ENCODE results near the gene LYRM4. TPM values are rescaled to one million over a fixed set of nuclear protein-coding genes. Genes with fewer than 3 reads are reported as not detected.

LYRM4 gene
- total RNA-seq, 1 experiment from 2014 or later = 36.5 TPM

DNA sequence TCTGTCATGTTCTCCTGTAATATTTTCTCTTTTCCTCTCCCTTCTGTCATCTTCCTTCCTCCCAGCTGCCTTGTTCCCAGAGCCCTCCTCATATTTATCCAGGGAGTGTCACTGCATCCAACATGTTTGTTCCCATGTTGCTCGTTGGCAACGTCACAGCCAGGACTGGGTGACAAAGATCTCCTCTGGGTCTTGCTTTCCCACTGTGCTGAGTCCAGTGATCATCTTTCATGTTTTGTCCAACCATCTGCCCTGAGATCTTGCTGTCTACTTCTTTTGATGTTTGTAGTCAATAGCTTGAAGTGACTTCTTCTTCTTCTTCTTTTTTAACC lies 27.2 kb upstream of the LYRM4 start:
- no peak overlapping the region for H3K27ac ChIP-seq
- no peak overlapping the region for H3K4me3 ChIP-seq
- no peaks in the 10 kb centered on the region for H3K9me3 ChIP-seq (replicated peaks)
- no peaks in the 10 kb centered on the region for H3K27me3 ChIP-seq
- H3K36me3 ChIP-seq = no peaks in the 10 kb centered on the region
- DNase-seq = no peak
- peaks cover 9% of the 10 kb centered on the region for H3K4me1 ChIP-seq

DNA sequence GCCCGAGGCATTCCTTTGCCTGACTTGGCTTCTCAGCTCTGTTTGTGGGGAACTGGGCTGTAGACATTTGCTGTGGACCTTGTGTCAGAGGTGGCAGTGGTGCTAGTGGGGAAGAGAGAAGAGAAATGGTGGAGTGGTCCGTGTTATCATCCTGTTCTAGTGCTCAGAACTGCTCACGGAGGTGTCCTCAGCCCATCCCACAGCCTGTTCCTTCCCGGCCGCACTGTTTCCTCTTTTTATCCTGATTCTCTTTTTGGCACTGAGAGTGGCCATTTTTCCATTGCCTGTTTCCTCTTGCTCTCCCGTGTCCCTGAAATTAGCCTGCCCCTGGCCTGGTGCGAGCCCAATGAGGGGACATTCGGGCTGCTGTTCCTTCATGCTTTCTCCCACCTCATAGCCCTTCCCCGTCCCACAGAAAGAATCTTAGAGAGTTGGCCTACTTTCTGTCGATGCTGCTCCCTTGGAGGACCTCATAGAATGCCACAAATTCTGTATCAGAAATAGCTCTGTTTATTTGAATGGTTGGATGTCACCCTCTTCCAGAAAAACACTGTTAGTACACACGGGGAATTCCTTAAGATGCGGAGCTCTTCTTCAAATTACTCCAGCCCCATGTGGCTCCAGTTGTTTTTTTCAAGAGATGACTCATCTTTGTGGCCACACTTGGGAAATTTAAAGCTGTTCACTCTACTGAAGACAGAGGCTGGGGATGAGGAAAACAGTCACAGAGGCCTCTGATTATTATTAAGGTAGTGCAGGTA lies 26.6 kb upstream of the LYRM4 start:
- DNase-seq = peak in 1 of 2 experiments; percentile 43
- no peak overlapping the region for H3K4me3 ChIP-seq
- H3K36me3 ChIP-seq = no peaks in the 10 kb centered on the region
- H3K4me1 ChIP-seq = peaks cover 9% of the 10 kb centered on the region
- no peaks in the 10 kb centered on the region for H3K9me3 ChIP-seq (replicated peaks)
- H3K27me3 ChIP-seq = no peaks in the 10 kb centered on the region
- H3K27ac ChIP-seq = no peak overlapping the region

DNA sequence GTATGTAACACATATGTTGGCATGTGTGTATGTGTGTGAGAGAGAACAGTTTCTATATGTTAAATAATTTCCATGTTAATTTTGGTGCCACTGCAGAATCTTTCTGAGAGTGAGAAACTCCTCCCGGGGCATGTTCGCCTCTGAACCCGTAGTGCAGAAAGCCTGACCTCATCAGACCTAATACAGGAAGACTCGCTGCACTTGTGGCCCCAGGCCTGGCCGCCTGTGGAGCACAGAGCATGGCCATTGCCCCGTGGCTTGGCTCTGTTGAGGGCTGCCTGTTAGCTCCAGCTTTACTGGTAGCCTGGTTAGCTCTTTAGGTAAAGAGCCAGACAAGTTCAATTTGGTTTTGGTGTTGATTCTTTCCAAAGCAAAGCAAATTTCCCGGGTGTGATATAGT lies 26.0 kb upstream of the LYRM4 start:
- H3K27ac ChIP-seq = no peak overlapping the region
- H3K9me3 ChIP-seq (replicated peaks) = no peaks in the 10 kb centered on the region
- H3K27me3 ChIP-seq = no peaks in the 10 kb centered on the region
- peaks cover 9% of the 10 kb centered on the region for H3K4me1 ChIP-seq
- no peak overlapping the region for H3K4me3 ChIP-seq
- no peaks in the 10 kb centered on the region for H3K36me3 ChIP-seq
- no peak for DNase-seq

DNA sequence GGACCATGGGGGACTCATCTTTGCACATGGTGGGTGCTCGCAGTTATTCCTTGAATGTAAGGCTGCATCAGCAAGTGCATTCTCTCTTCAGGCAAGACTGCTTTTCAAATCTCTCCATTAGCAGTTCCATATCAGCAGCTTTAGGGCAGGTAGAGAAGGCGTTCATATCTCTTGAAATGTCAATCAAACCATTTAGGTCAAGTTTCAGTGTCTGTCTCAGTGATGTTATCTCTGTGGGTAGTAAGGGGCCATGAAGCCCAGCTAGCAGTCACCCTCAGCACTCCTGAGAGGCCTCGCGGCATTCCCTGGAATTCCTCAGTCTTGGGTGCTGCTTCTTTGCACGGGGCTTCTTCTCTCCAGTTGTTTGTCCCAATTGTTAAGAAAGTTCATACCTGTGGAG lies 24.8 kb upstream of the LYRM4 start:
- Histone ChIP-seq H3K4me1 (peaks cover 9% of the 10 kb centered on the region), H3K9me3 (replicated peaks) (no peaks in the 10 kb centered on the region), H3K4me3 (no peak overlapping the region), H3K36me3 (no peaks in the 10 kb centered on the region), H3K27ac (no peak overlapping the region), H3K27me3 (no peaks in the 10 kb centered on the region)
- no peak for DNase-seq

DNA sequence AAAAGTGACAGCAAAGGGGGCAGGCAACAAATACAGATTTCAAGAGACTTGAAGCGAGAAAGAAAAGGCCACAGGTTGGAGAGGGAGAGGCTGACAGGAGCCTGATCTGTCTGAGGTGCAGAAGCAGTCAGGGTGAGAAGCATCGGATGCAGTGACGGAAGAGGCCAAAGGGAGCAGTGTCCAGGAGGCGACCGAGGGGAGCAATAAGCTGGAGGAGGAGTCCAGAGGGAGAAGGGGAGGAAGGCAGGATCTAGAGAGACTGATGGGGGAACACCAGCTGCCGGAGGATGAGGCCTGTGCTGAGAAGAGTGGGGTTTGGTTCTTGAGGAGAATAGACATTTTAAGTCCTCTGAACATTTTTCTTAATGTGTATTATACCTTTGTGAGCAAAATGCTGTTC lies 24.3 kb upstream of the LYRM4 start:
- no peaks in the 10 kb centered on the region for H3K36me3 ChIP-seq
- no peak overlapping the region for H3K27ac ChIP-seq
- no peaks in the 10 kb centered on the region for H3K27me3 ChIP-seq
- peaks cover 9% of the 10 kb centered on the region for H3K4me1 ChIP-seq
- DNase-seq = no peak
- no peaks in the 10 kb centered on the region for H3K9me3 ChIP-seq (replicated peaks)
- H3K4me3 ChIP-seq = no peak overlapping the region

DNA sequence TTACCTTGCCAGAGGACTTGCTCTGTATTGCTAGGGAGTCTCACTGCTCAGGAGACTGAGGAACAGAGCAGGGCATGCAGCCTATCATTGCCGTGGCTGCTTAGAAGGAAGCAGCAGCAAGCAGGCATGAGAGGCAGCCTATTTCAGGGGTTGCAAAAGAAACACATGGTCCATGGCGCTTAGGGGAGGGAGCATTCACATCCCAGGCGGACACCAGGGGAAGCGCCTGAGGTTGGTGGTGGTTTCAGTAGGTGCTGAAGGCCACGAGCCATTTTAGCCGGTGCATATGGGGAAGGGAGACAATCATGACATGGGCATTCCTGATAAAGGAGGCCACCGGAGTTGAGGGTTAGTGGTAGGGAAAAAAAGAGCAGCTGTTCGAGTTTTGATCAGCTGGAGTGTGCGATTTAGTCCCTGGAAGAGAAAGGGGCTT lies 21.5 kb upstream of the LYRM4 start:
- H3K36me3 ChIP-seq = no peaks in the 10 kb centered on the region
- no peaks in the 10 kb centered on the region for H3K27me3 ChIP-seq
- DNase-seq = no peak
- H3K4me1 ChIP-seq = no peaks in the 10 kb centered on the region; the same call in 1 of the 2 replicates
- no peaks in the 10 kb centered on the region for H3K9me3 ChIP-seq (replicated peaks)
- H3K27ac ChIP-seq = no peak overlapping the region
- H3K4me3 ChIP-seq = no peak overlapping the region

DNA sequence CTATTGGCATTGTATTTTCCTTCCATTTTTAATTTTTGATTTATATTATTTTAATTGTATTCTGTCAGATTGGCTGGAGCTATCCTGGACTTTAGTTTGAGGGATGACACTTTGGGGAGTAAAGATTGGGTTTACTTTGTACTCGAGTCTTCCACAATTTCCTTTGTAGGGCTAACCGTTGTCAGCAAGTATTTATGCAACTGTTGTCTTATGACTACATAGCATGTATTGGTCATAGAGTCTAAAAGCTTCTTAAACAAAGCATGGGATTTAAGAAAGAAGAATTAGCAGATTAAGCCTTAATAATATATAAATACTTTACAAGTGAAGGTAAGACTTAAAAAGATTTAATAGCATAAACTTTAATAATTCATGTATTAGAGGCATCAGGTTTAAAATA lies 20.2 kb upstream of the LYRM4 start:
- no peaks in the 10 kb centered on the region for H3K27me3 ChIP-seq
- no peaks in the 10 kb centered on the region for H3K4me1 ChIP-seq
- no peaks in the 10 kb centered on the region for H3K36me3 ChIP-seq
- DNase-seq = no peak
- H3K4me3 ChIP-seq = no peak overlapping the region
- H3K9me3 ChIP-seq (replicated peaks) = no peaks in the 10 kb centered on the region
- no peak overlapping the region for H3K27ac ChIP-seq

DNA sequence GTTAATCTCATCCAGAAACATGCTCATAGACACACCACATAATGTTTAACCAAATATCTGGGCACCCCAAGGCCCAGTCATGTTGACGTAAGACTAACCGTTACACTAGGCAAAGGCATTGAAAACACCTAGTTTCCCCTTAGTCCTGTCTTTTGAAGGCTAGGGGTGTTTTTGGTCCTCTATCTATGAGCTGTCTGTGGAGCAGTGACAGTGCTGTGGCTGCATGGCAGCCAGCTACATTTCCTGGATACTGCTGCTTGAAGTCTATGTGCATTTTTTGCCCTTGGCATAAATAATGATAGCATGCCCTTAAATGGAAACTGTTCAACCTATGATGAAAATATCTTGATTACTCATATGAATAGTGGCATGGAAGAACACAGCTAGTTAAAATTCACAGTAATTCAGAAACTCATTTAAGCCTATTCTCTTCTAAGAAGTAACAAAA lies 19.2 kb upstream of the LYRM4 start:
- DNase-seq = no peak
- Histone ChIP-seq H3K36me3 (no peaks in the 10 kb centered on the region), H3K9me3 (replicated peaks) (no peaks in the 10 kb centered on the region), H3K27me3 (no peaks in the 10 kb centered on the region), H3K27ac (no peak overlapping the region), H3K4me1 (no peaks in the 10 kb centered on the region), H3K4me3 (no peak overlapping the region)

DNA sequence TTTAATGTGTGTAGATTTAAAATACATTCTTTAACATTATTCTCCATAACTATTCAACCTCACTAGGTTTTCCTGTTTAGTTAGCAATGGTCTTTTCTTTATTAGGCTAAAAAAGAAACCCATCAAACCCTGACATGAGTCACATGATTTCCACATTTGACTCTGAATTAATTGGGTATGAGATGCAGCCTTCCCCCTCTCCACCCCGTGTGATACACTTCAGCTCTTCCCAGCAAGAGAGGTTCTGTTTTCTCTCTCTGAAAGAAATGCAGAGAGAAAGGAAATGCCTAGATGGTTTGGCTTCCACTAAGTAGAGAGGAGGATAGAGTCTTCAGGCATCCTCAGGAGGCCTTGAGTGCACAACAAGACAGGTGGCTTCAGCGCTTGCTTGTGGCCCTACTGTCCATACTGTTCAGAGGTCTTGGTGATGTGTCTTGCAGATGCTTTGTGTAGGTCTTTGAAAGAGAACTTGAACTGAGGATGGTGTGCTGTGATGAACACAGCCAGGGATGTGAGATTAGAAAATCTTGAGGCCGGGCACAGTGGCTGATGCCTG lies 17.9 kb upstream of the LYRM4 start:
- no peak overlapping the region for H3K4me3 ChIP-seq
- H3K4me1 ChIP-seq = no peaks in the 10 kb centered on the region
- H3K9me3 ChIP-seq (replicated peaks) = no peaks in the 10 kb centered on the region
- no peaks in the 10 kb centered on the region for H3K36me3 ChIP-seq
- H3K27me3 ChIP-seq = no peaks in the 10 kb centered on the region
- H3K27ac ChIP-seq = no peak overlapping the region
- DNase-seq = no peak

DNA sequence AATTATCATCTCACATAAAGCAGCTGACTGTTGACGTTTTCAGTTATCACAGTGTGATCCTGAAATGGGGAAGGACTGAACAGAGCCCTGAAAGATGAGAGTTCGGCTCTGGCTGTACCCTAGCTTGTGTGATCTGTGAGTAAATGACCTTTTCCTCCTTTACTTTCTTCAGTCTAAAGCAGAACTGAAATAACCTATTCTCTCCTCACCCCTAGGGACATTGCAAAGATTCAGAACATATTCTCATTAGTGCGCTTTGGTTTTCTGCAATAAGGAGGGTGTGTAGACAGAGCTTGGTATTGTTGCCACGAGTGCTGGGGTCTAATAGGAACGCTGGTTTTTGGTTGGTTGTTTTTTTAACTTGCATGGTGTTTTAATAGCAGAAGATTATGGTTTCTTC lies 17.3 kb upstream of the LYRM4 start:
- DNase-seq = no peak
- H3K4me1 ChIP-seq = no peaks in the 10 kb centered on the region
- no peaks in the 10 kb centered on the region for H3K27me3 ChIP-seq
- H3K36me3 ChIP-seq = no peaks in the 10 kb centered on the region
- H3K27ac ChIP-seq = no peak overlapping the region
- no peak overlapping the region for H3K4me3 ChIP-seq
- no peaks in the 10 kb centered on the region for H3K9me3 ChIP-seq (replicated peaks)

DNA sequence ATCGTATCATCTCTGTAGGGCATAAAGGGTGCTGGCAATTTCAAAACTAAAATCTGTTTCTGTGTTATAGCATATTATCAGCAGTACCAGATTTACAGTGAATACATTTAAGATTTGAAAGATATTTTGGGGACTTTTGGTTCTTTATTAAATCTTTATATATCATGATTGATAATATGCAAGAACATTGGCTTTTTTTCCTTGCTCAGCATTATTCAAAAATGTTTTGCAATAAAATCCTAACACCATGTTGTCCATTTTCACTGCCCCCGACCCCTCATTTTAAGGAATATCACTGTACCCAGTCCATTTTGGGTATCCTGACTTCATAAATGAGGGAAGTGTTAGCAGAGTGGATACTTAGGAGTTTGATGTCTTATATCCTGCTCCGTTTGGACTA lies 16.8 kb upstream of the LYRM4 start:
- no peaks in the 10 kb centered on the region for H3K36me3 ChIP-seq
- H3K9me3 ChIP-seq (replicated peaks) = no peaks in the 10 kb centered on the region
- H3K4me3 ChIP-seq = no peak overlapping the region
- no peak overlapping the region for H3K27ac ChIP-seq
- no peaks in the 10 kb centered on the region for H3K27me3 ChIP-seq
- no peak for DNase-seq
- no peaks in the 10 kb centered on the region for H3K4me1 ChIP-seq

DNA sequence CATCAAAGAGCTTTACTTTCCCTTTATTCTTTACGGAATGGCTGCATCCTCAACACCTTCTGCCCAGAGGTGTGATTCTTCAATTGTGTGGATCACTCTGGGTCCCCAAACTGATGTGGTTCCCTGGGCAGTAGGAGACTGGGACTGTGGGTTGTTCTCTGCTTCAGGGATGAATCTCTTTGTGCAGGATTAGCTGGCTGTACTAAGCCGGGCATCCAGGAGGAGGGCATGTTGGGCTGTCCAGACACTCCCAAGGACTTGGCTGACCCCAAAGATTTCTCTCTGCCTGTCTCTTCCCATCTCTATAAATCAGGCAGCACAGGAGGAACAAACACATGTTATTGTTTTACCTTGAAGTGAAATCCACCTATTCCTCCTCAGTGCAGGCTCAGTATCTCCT lies 15.8 kb upstream of the LYRM4 start:
- Histone ChIP-seq H3K4me3 (no peak overlapping the region), H3K27me3 (no peaks in the 10 kb centered on the region), H3K36me3 (no peaks in the 10 kb centered on the region), H3K4me1 (no peaks in the 10 kb centered on the region), H3K27ac (no peak overlapping the region), H3K9me3 (replicated peaks) (no peaks in the 10 kb centered on the region)
- no peak for DNase-seq

DNA sequence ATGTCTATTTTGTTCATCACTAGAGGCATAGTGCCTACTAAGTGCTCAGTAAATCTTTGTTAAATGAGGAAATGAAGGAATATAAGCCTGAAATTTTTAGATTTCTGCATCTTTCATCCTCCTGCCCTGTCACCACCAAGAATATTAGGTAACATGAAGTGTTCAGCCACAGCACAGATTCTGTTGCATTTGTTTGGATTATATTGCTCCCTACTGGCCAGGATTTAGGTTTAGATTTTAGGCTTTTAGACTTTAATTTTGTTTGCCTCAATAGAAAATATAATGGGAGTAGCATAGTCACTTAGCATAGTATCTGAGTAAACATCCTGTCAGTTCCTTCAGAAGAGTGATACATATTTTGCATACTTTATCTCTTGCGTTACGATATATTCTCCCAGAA lies 14.7 kb upstream of the LYRM4 start:
- H3K4me3 ChIP-seq = no peak overlapping the region
- H3K27ac ChIP-seq = no peak overlapping the region
- H3K36me3 ChIP-seq = no peaks in the 10 kb centered on the region
- no peak for DNase-seq
- no peaks in the 10 kb centered on the region for H3K27me3 ChIP-seq
- no peaks in the 10 kb centered on the region for H3K9me3 ChIP-seq (replicated peaks)
- no peaks in the 10 kb centered on the region for H3K4me1 ChIP-seq

DNA sequence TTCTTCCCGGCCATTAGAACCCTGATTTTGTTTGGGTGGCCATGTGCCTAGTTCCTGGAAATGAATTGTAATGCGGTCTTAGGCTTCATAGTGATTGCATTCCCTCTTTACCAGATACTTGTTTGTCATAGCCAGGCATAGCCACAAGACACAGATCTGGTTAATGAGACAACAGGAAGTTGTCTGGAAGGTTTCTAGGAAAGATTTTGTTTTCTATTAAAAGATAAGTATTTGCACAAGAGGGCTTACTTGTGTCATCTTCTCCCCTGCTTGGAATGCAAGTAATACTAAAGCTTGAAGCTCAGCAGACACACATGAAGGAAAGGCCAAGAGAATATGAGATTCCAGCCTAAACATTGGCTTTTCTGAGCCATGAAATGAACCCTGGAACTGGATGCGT lies 13.5 kb upstream of the LYRM4 start:
- DNase-seq = no peak
- no peaks in the 10 kb centered on the region for H3K36me3 ChIP-seq
- H3K27me3 ChIP-seq = no peaks in the 10 kb centered on the region
- no peak overlapping the region for H3K4me3 ChIP-seq
- no peaks in the 10 kb centered on the region for H3K9me3 ChIP-seq (replicated peaks)
- no peaks in the 10 kb centered on the region for H3K4me1 ChIP-seq
- no peak overlapping the region for H3K27ac ChIP-seq

DNA sequence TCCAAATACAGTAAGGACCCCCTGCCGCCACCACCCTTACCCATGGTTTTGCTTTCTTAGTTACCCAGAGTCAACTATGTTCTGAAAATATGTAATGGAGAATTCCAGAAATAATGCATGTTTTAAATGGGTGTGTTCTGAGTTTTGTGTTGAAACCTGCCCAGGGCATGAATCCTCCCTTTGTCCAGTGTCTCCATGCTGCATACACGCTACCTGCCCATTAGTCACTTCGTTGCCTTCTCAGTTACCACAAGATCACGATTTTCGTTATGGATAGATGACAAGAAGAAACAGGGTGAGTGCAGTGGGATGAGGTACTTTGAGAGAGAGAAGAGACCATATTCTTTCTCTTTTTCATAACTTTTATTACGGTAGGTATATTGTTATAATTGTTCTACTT lies 11.2 kb upstream of the LYRM4 start:
- DNase-seq = no peak
- no peaks in the 10 kb centered on the region for H3K36me3 ChIP-seq
- no peaks in the 10 kb centered on the region for H3K9me3 ChIP-seq (replicated peaks)
- H3K4me1 ChIP-seq = no peaks in the 10 kb centered on the region
- no peak overlapping the region for H3K27ac ChIP-seq
- no peaks in the 10 kb centered on the region for H3K27me3 ChIP-seq
- no peak overlapping the region for H3K4me3 ChIP-seq

DNA sequence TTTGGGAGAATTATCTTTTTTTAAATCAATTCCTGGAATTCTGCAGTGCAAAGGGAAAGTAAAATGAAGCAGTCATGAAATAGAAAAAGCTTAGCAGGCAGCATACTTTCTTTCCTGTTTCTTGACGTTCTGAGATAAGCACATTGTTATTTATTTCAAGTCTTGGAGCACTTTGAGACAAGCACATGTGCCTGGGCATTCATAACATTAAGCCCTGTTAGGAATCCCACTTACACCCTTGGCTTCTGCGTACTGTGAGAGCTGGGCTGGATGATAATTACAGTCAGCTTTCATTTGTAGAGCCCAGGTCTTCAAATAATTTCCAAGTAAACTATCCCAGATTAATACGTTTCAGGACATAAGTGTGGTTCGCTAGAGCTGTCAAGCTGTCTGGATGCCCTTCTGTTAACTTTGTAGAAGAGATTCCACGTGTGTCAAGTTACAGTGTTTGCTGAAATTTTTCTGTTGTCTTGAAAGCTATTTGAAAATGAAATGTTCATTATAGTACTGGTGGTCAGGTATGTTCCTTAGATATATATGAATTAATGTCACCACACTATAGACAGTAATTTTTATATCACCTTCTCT lies 9.4 kb upstream of the LYRM4 start:
- no peak overlapping the region for H3K27ac ChIP-seq
- no peak for DNase-seq
- H3K9me3 ChIP-seq (replicated peaks) = no peaks in the 10 kb centered on the region
- no peaks in the 10 kb centered on the region for H3K27me3 ChIP-seq
- no peaks in the 10 kb centered on the region for H3K36me3 ChIP-seq
- H3K4me3 ChIP-seq = no peak overlapping the region
- H3K4me1 ChIP-seq = no peaks in the 10 kb centered on the region
